ENCODE measurements around the gene RDM1.

DNA sequence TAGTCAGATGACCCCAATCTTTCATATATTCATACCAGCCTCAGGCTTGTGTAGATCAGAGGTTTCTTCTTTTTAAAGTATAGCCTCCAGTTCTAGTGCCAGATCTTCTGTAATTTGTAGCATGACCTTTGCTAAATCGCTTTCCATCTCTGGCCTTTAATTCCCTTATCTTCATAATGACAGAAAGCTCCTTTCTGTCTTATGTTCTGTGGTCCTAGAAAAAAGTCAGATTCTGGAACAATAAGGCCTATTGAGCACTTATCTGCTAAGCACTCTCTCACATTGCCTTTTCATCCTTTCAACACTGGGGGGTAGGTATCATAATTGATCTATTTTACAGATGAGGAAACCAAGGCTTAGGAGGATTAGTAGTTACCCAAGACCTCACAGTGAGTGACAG is 41.5 kb upstream of the RDM1 start:
- no peak for TF ChIP-seq EP300 (IDR thresholded peaks at IDR 0.05)
- TF ChIP-seq, protein P1, sequence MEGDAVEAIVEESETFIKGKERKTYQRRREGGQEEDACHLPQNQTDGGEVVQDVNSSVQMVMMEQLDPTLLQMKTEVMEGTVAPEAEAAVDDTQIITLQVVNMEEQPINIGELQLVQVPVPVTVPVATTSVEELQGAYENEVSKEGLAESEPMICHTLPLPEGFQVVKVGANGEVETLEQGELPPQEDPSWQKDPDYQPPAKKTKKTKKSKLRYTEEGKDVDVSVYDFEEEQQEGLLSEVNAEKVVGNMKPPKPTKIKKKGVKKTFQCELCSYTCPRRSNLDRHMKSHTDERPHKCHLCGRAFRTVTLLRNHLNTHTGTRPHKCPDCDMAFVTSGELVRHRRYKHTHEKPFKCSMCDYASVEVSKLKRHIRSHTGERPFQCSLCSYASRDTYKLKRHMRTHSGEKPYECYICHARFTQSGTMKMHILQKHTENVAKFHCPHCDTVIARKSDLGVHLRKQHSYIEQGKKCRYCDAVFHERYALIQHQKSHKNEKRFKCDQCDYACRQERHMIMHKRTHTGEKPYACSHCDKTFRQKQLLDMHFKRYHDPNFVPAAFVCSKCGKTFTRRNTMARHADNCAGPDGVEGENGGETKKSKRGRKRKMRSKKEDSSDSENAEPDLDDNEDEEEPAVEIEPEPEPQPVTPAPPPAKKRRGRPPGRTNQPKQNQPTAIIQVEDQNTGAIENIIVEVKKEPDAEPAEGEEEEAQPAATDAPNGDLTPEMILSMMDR (IDR thresholded peaks at IDR 0.05), result no peak

Measured in suprapubic skin (tissue), 3 donors.